H1 (cell line): ENCODE results near the gene ANAPC16. TPM values are rescaled to one million over a fixed set of nuclear protein-coding genes. Genes with fewer than 3 reads are reported as not detected.

Source experiments
- CTCF ChIA-PET: fragments of 300-600 bp; sonication (Branson Sonifier 250); formaldehyde crosslinking; loops from one replicate; lab custom pipeline; 2021; ENCODE audit not compliant: partially characterized antibody; lab: Charles Lee
- POLR2A ChIA-PET: fragments of 300-600 bp; sonication (Branson Sonifier 250); formaldehyde crosslinking; loops from one replicate; lab custom pipeline; 2021; ENCODE audit warnings: inconsistent platforms; ENCODE audit not compliant: partially characterized antibody; lab: Charles Lee
- DNase-seq, 2 experiments: peaks; one replicate each; pipeline versions ENCODE4 v3.0.0 to v3.0.0-alpha.2; 2010 to 2022; ENCODE audit warnings: low spot score in 2 of 2, low read depth in 1 of 2, mixed read lengths in 1 of 2
- FAIRE-seq: peaks from 2 replicates; lab custom pipeline; 2011; peaks lifted over from hg19 to GRCh38; lab: Jason Lieb, UNC
- H2AFZ ChIP-seq: 2 replicates; pipeline ENCODE4 v1.8.1; 2012; ENCODE audit warnings: low read length, inconsistent platforms
- H2AK5ac ChIP-seq: 2 replicates; pipeline ENCODE4 v1.6.1; 2013; ENCODE audit warnings: low read depth, low read length
- H2BK120ac ChIP-seq: replicated peaks from 2 replicates; pipeline ENCODE3; 2013; ENCODE audit warnings: low read depth, low read length, inconsistent platforms
- H2BK12ac ChIP-seq: 2 replicates; pipeline ENCODE4 v1.6.1; 2013; ENCODE audit warnings: low read depth, low read length
- H2BK15ac ChIP-seq: 2 replicates; pipeline ENCODE4 v1.6.1; 2013; ENCODE audit warnings: low read length
- H2BK20ac ChIP-seq: 2 replicates; pipeline ENCODE4 v1.6.1; 2013; ENCODE audit warnings: low read length
- H2BK5ac ChIP-seq: 2 replicates; pipeline ENCODE4 v1.6.1; 2013; ENCODE audit warnings: low read depth, low read length
- H3K14ac ChIP-seq: 2 replicates; pipeline ENCODE4 v1.6.1; 2013; ENCODE audit warnings: inconsistent platforms; ENCODE audit not compliant: insufficient read length
- H3K18ac ChIP-seq: 2 replicates; pipeline ENCODE4 v1.6.1; 2013; ENCODE audit warnings: low read length; ENCODE audit errors: extremely low read depth
- H3K23ac ChIP-seq: 2 replicates; pipeline ENCODE4 v1.6.1; 2013; ENCODE audit warnings: inconsistent platforms; ENCODE audit not compliant: insufficient read length
- H3K23me2 ChIP-seq: 2 replicates; pipeline ENCODE4 v1.6.1; 2013; ENCODE audit warnings: low read depth, low read length
- H3K27ac ChIP-seq: 2 replicates; pipeline ENCODE4 v1.6.1; 2011; ENCODE audit warnings: low read depth, low read length, inconsistent platforms
- H3K27me3 ChIP-seq, 4 experiments: replicated peaks in 1 of 4; 1 replicate in 1 of 4; 2 replicates in 3 of 4; pipeline versions ENCODE4 v1.6.1 to v1.8.1; 2011 to 2013; ENCODE audit warnings: low read length in 3 of 4, mild to moderate bottlenecking in 3 of 4, inconsistent platforms in 2 of 4, mixed read lengths in 2 of 4, moderate library complexity in 1 of 4; ENCODE audit not compliant: control insufficient read depth in 3 of 4, insufficient read depth in 3 of 4; ENCODE audit errors: extremely low read depth in 1 of 4
- H3K36me3 ChIP-seq, 4 experiments: 2 replicates each; pipeline versions ENCODE4 v1.6.1 to v1.8.1; 2011 to 2013; ENCODE audit warnings: mild to moderate bottlenecking in 4 of 4, low read length in 3 of 4, moderate library complexity in 2 of 4, control low read depth in 1 of 4, inconsistent platforms in 1 of 4; ENCODE audit not compliant: insufficient read depth in 4 of 4, control insufficient read depth in 2 of 4
- H3K4ac ChIP-seq: replicated peaks from 2 replicates; pipeline ENCODE3; 2013; ENCODE audit warnings: low read length, low read depth, mixed read lengths, inconsistent platforms; ENCODE audit not compliant: insufficient read length
- H3K4me1 ChIP-seq, 4 experiments: replicated peaks in 1 of 4; 1 replicate in 1 of 4; 2 replicates in 3 of 4; pipeline versions ENCODE4 v1.6.1 to v1.8.1; 2011 to 2013; ENCODE audit warnings: low read length in 3 of 4, inconsistent platforms in 2 of 4, mixed read lengths in 1 of 4; ENCODE audit not compliant: insufficient read depth in 4 of 4, control insufficient read depth in 3 of 4
- H3K4me2 ChIP-seq, 2 experiments: 2 replicates each; pipeline versions ENCODE4 v1.6.1 to v1.8.1; 2011 to 2013; ENCODE audit warnings: low read depth in 2 of 2, low read length in 2 of 2, control low read depth in 1 of 2, inconsistent platforms in 1 of 2, mild to moderate bottlenecking in 1 of 2; ENCODE audit not compliant: insufficient read depth in 1 of 2
- H3K4me3 ChIP-seq, 4 experiments: fragments of 200-600, 300-600 bp in 1 of 4; sonication (generic), shearing (Covaris generic), sonication (Bioruptor Twin) in 1 of 4; 2 replicates each; pipeline versions ENCODE4 v1.5.1 to v1.8.1; 2011 to 2016; ENCODE audit warnings: low read length in 4 of 4, low read depth in 3 of 4, control low read depth in 2 of 4, inconsistent platforms in 2 of 4, mild to moderate bottlenecking in 2 of 4, mixed read lengths in 1 of 4, moderate library complexity in 1 of 4; ENCODE audit not compliant: insufficient read depth in 2 of 4; ENCODE audit errors: extremely low read depth in 1 of 4
- H3K56ac ChIP-seq: replicated peaks from 2 replicates; pipeline ENCODE3; 2013; ENCODE audit warnings: low read depth, mild to moderate bottlenecking, mixed read lengths, low read length, inconsistent platforms; ENCODE audit not compliant: insufficient read length
- H3K79me1 ChIP-seq: 2 replicates; pipeline ENCODE4 v1.6.1; 2013; ENCODE audit warnings: low read depth, low read length, control low read depth
- H3K79me2 ChIP-seq, 2 experiments: 2 replicates each; pipeline versions ENCODE4 v1.6.1 to v1.8.1; 2012 to 2013; ENCODE audit warnings: low read length in 2 of 2, mild to moderate bottlenecking in 2 of 2, inconsistent platforms in 1 of 2; ENCODE audit not compliant: insufficient read depth in 2 of 2, control insufficient read depth in 1 of 2
- H3K9ac ChIP-seq, 4 experiments: replicated peaks in 1 of 4; 1 replicate in 1 of 4; 2 replicates in 3 of 4; pipeline versions ENCODE4 v1.6.1 to v1.8.1; 2011 to 2013; ENCODE audit warnings: low read depth in 3 of 4, low read length in 3 of 4, control low read depth in 2 of 4, mild to moderate bottlenecking in 2 of 4, moderate library complexity in 2 of 4, inconsistent platforms in 1 of 4; ENCODE audit errors: extremely low read depth in 1 of 4
- H3K9me3 ChIP-seq, 2 experiments: 2 replicates each; pipeline versions ENCODE4 v1.6.1 to v1.8.1; 2012 to 2013; ENCODE audit warnings: mild to moderate bottlenecking in 2 of 2, moderate library complexity in 2 of 2, control low read depth in 1 of 2, inconsistent platforms in 1 of 2, low read depth in 1 of 2, low read length in 1 of 2, mixed read lengths in 1 of 2; ENCODE audit not compliant: insufficient read depth in 2 of 2
- H4K20me1 ChIP-seq, 2 experiments: replicated peaks in 1 of 2; 2 replicates each; pipeline versions ENCODE3 to v1.8.1; 2011 to 2013; ENCODE audit warnings: inconsistent platforms in 2 of 2, low read length in 2 of 2, mild to moderate bottlenecking in 1 of 2; ENCODE audit not compliant: insufficient read depth in 2 of 2, control insufficient read depth in 1 of 2
- H4K5ac ChIP-seq: 2 replicates; pipeline ENCODE4 v1.6.1; 2013; ENCODE audit warnings: low read length, low read depth, mixed read lengths, inconsistent platforms; ENCODE audit not compliant: insufficient read length
- H4K8ac ChIP-seq: 2 replicates; pipeline ENCODE4 v1.8.0; 2013; ENCODE audit warnings: mild to moderate bottlenecking, moderate library complexity, low read length, inconsistent platforms; ENCODE audit not compliant: insufficient read depth; ENCODE audit errors: extremely low read depth
- H4K91ac ChIP-seq: replicated peaks from 2 replicates; pipeline ENCODE3; 2013; ENCODE audit warnings: low read length, mixed read lengths, inconsistent platforms; ENCODE audit not compliant: insufficient read length
- KDM1A ChIP-seq: fragments of 200-600, 300-600 bp; sonication (generic); IDR thresholded peaks from 2 replicates; pipeline ENCODE4 v1.7.1; 2016; ENCODE audit warnings: mild to moderate bottlenecking, low read length, borderline replicate concordance
- WGBS, 2 experiments: shearing (Covaris generic) in 1 of 2; methylation state at CpG; one replicate each; pipeline versions ENCODE4 v1.1.6 to v1.1.7; 2013 to 2015; ENCODE audit warnings: low lambda C conversion rate in 2 of 2, mixed read lengths in 2 of 2, inconsistent platforms in 1 of 2, low coverage in 1 of 2, missing lambda C conversion rate in 1 of 2; ENCODE audit not compliant: insufficient replicate concordance in 2 of 2, insufficient coverage in 1 of 2, insufficient read length in 1 of 2; ENCODE audit errors: extremely low coverage in 1 of 2, missing lambda C conversion rate in 1 of 2; 5-methylcytosine and 5-hydroxymethylcytosine counted together
- polyA plus RNA-seq, 7 experiments: library from polyadenylated mRNA; depleted of rRNA in 3 of 7; stranded (reverse) in 5 of 7; unstranded in 2 of 7; fragments of >200 nt in 5 of 7; fragments of 200-250 nt in 2 of 7; gene quantifications; 1 replicate in 5 of 7; 2 replicates in 1 of 7; 4 replicates in 1 of 7; pipeline versions ENCODE4 v1.2.1 to v1.2.3, GENCODE V29; 2011 to 2013; ENCODE audit warnings: missing spikeins in 2 of 7, mixed read lengths in 2 of 7
- total RNA-seq: library from RNA; stranded (reverse); fragmentation: NEBNext Ultra II Directional; extraction: Animal tissue kit (Norgen Biotek cat#: 25700); gene quantifications from 2 replicates; pipeline ENCODE4 v1.2.1, GENCODE V29; 2021

ANAPC16 gene
- total and polyA plus RNA-seq, 2 of the 8 experiments (the other 6 are each of a cell fraction or from before 2014, with no cell fraction given), result 53.1 to 57.4 TPM

GRCh38 chr10:72221278-72221677 is 5.5 kb downstream of the ANAPC16 start:
- H3K27ac ChIP-seq, result no peak overlapping the region
- CTCF ChIA-PET, result interaction anchor here (0.6 to 5.0 kb wide), 11 partner anchors 39 to 508 kb away, joined by 3 to 39 read pairs (median 4); no protein-coding TSS in a partner anchor
- H4K8ac ChIP-seq, result no peak overlapping the region
- POLR2A ChIA-PET, result interaction anchor here (0.7 to 1.1 kb wide), 3 partner anchors 41 to 148 kb away, joined by 3 to 5 read pairs (median 5); no protein-coding TSS in a partner anchor
- H4K91ac ChIP-seq, result no peak overlapping the region
- H3K23me2 ChIP-seq, result no peaks in the 10 kb centered on the region
- no peak overlapping the region for H3K4me2 ChIP-seq
- peaks cover 5 to 16% (median 11%) of the 10 kb centered on the region in 4 experiments; a peak in 7 of 8 replicates for H3K36me3 ChIP-seq
- no peak overlapping the region for H2BK5ac ChIP-seq
- peaks cover 5% of the 10 kb centered on the region; the same call in 1 of the 2 replicates for H3K79me1 ChIP-seq
- TF ChIP-seq KDM1A, result no peak
- TF ChIP-seq, all 59 proteins: peak for 0
- Histone ChIP-seq H3K79me2 (peaks cover 6 to 48% of the 10 kb centered on the region in 2 experiments), H3K23ac (no peak overlapping the region), H2BK12ac (no peak overlapping the region), H2AK5ac (no peak overlapping the region), H2AFZ (no peak overlapping the region), H2BK20ac (no peak overlapping the region), H3K27me3 (no peaks in the 10 kb centered on the region), H2BK120ac (no peak overlapping the region), H3K9ac (no peak overlapping the region), H3K4ac (no peak overlapping the region), H4K20me1 (peaks cover 0 to 2% of the 10 kb centered on the region in 2 experiments), H2BK15ac (no peak overlapping the region), H4K5ac (no peak overlapping the region), H3K4me3 (no peak overlapping the region), H3K4me1 (peaks cover 0 to 4% (median 3%) of the 10 kb centered on the region in 4 experiments; a peak in 2 of 7 replicates), H3K14ac (no peak overlapping the region), H3K9me3 (no peaks in the 10 kb centered on the region), H3K18ac (no peak overlapping the region), H3K56ac (no peak overlapping the region)
- FAIRE-seq, result no peak
- WGBS, 2 experiments, result 91% methylated on average over 1 of the region's 1 CpG; no CpG with 5 or more reads in 1 of the 2 experiments
- DNase-seq, result no peak
